GM18519 (cell line): ENCODE data around the gene CACNB2.

Experiments used
- ATAC-seq: cut with Tn5 transposase; IDR thresholded peaks from one replicate; pipeline ENCODE4 v1.9.1; 2021; ENCODE audit warnings: mild to moderate bottlenecking, moderate library complexity; ENCODE audit not compliant: unreplicated experiment, low FRiP score

Gene CACNB2

DNA sequence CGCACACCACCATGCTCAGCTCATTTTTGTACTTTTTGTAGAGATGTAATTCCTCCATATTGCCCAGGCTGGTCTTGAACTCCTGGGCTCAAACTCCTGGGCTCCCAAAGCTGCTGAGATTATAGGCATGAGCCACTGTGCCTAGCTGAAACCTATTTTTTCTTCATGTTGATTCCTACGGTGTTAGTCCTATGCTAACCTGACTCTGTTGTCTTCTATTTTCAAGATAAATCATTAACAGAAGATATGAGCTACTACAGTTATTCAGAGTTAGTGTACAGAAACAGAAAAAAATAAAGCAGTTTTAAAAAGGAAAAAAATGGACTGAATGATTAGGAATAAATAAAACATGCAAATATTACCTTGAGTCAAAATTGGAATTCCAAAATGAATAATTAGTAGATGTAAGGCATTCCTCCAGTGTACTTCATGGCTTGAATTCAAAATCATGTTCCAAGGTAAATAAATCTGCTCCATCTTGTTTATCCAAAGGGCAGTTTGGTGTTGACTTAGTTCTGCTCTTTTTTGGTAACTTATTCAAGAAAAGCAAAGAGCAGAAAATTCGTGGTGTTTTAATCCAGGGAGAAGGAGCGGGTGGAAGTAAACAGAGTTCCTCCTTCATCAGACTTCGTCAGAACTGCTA lies 185.8 kb downstream of the CACNB2 start:
- ATAC-seq, result no peak

DNA sequence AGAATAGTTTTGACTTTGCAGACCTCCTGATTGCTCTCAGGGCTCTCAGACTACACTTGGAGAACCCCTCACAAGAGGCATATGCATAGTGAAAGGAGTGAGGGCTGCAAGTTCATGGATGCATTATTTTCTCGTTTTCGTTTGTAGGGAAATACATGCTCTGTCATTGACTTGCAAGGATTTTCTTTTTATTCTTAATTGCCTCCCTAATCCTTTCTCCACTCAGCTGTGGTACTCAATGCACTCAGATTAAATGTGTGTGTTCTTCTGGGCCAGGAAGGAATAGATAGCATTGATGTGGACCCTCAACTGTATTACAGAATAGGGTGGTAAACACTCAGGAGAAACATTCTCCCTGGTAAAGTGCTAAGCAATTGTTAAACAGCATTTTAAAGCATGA lies 188.7 kb downstream of the CACNB2 start:
- no peak for ATAC-seq

DNA sequence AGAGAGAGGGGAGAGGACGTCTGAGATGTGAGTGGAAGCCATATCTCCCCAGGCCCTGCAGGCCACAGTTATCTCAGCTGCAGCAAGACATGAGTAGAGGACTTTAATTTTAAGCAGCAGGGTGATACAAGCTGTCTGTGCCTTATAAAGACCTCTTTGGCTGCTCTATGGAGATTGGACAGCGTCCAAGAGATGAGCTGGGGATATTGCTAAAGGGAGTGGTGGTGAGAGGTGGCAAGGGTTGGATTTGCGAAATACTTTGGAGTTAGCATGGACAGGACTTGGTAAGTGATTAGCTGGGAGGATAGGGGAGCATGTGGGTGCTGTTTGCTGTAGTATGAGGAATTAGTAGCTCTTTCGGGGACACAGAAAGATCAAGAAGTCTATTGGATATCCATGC lies 191.8 kb downstream of the CACNB2 start:
- ATAC-seq, result no peak

DNA sequence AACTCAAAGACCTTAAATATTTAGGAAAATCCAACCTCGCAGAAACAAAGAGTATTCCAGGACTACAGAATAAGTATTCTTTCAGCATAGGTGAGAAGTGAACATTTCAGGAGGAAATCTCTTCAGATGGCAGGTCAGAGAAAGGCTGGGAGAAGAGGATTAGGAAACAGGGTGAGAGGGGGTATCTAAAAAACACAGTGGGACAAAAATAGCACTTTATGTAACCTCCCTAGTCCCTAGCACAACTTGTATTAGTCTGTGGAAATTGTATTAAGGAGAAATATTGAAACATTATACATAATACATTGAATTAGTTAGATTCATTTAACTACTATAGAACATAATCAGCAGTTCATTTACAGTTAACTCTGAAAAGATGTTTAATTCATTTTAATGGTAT lies 192.3 kb downstream of the CACNB2 start:
- no peak for ATAC-seq

DNA sequence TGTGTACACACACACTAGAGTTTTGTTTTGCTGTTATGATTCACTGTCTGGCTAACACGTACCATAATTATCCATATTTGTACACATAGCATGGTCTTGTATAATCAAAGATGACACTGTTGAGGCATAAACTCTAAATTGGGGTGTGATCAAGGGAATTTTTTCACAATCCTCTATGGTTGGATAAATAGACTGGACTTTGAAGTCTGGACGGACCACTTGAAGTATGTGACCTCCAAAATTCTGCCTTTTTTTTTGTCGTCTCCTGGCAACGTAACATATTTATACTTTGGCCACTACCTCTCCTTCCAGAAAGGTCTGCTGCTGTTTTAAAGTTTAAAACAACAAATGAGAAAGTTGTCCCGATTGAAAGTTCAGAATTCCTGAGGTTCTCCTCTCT lies 193.4 kb downstream of the CACNB2 start:
- no peak for ATAC-seq

DNA sequence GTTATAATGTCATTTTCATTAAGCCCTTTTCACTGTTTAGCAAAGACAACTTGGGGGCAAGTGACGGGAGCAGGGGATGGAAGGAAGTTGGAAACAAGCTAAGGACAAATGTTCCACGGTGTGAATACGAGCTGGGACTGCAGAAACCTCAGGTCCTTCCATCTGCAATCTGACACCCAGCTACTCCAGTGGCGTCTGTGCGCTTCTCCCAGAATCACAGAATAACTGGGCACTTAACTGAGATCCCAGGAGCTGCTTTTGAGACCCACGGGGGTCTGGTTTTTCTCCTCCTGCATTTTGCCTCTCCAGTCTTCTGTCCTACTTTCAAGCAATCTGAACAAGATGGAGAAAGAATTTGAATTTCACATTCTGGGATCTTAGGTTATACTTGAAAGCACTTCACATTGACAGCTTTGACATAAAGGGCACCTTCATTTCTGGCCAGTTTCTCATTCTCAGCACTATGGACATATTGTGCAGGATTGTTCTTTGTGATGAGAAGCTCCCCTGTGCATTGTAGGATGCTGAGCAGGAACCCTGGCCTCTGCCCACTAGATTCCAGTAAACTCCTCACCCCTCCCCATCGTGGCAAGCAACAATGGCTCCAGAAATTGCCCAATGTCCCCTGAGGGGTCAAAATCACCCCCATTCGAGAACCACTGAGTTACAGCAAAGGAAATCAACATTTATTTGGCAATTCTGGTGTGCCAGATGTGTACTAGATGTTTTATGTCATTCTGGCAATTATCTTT lies 194.1 kb downstream of the CACNB2 start:
- no peak for ATAC-seq

DNA sequence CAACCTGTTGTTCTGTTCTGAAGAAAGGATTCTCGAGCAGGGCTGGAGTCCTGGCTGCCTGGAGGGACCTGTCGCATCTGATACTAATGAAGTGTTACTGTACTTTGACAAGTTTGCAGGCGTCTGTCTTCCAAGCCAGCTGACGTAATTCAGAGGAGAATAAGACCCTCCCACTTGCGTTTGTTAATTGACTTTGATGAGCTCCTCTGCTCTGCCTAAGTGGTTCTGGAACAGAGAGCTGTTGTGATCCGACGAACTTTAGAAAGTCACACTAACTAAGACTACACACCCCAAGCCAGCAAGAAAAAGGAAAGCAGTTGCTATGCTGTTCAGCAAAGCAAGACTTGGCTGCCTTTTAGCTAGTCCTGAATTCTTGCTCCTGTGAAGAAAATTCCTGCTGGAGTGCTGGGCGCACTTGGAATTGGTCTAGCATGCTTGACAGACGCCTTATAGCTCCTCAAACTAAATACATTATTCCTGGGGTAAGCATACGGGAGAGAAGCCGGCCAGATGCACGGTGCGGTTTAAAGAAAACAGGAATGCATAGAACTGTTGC lies 200.3 kb downstream of the CACNB2 start:
- no peak for ATAC-seq

DNA sequence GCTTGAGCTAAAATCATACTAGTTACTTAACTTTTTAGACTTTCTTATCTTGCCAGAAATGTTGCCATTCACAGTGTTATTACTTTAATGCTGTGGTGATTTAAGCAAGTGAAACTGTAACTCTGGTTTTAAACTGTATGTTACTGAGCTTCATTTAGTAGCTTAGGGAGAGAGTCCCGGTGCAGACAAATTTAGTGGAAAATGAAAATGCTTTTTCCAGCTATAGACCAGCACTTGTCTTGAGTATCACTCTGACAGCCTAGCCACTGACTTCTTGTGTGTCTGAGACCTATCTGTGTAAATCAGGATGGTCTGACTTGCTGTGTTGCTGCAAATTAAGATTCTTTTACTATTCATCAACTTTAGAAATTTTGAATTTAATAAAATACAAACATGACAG lies 200.8 kb downstream of the CACNB2 start:
- no peak for ATAC-seq

DNA sequence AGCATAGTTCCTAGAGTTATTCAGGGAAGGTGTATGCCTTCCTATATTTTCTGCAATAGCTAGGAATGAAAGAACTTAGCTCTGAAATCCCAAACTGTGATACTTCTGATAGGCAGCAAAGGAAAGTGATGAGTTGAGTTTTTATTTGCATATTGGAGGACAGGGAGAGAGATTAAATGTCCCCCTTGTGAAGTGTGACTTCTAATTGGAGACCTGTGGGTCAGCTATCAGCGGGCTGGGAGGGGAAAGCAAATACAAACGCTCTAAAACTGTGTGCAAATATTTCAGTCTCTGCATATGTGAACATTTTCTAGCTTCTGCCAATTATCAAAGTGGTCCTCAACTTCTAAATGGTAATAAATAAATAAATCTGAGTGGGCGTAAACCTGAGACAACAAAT lies 203.3 kb downstream of the CACNB2 start:
- no peak for ATAC-seq

DNA sequence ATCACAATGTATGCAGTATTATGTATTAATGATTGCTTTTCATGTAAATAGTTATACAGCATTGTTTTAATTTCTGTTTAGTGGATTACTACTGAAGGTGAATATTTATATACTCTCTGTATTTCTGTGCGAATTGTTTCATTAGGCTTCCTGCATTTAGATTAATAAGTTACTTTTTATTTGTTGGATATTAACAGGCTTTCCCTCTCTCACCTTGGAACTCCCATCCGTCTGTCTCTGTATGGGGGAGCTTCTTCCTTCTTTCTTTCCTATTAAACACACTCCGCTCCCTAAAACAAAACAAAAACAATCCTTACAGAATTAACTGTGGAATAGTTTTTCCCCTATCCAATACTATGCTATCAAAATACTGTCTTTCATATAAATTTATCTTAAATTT lies 205.1 kb downstream of the CACNB2 start:
- ATAC-seq, result no peak

DNA sequence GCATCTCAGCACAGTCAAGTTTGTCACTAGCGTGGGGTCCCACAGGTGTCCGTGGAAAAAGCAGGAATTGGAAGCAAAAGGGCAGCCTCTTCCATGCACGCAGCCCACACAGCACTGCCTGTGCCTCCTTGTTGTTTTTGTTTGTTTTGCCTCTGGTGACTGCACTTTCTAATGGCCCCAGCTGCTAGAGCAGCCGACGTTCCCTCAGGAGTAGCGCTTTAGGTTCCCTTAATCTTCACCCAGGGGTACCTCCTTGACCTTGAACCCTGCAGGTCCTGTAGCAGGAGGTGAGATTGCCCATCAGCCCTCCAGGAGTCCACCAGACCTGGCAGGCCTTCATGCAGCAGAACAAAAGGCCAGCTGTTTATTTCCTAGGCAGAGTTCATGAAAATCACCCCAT lies 210.1 kb downstream of the CACNB2 start:
- ATAC-seq, result no peak

DNA sequence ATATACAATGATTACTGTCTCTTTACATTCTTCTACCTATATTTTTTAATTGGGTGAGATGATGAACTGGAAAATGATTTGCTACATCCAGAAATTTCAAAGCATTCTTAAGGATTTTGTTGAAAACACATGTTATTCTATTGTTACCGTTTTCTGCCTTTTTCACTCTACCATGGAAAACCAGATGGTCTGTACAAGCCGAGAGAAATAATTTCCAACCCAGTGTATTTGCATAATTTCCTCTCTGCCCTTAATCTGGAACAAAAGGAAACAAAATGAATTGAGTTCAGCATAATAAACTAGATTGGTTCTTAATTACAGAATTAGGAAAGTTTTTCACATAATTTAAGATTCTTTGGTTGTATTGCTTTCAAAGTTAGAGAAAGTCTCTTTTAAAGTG lies 211.2 kb downstream of the CACNB2 start:
- ATAC-seq, result no peak

DNA sequence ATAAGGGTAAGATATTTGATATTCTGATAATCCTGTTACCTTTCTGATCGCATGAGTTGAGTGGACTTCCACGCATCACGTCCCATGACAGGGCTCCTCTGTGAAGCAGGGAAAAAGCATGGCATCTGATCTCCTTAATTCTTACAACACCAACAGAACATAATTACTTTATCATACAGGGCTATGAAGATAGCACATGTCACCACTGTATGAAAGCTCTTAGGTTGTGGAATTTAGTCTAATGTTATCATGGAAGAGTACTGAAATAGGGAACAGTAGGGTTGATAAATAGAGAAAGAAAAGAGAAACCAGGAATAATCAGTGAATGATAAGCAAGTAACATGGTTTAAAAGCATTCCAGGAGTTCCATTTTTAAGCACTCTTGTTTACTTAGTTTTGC lies 212.0 kb downstream of the CACNB2 start:
- no peak for ATAC-seq

DNA sequence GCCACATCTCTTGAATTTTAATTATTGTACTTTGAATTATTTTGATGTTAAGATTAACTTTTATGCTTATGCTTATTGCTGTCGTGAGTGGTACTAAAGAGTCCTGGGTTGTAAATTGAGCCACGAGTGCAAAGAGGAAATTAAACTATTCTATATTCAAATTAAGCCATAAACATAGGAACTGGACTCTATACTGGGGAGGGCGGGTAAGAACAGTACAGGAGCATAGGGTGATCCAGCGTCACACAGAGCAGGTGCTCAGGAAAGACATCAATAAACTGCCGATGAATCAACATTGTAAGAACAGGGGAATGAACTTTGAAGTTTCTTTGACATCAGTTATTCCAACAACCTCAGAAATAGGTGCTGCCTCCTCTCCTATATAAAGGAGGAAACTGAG lies 219.6 kb downstream of the CACNB2 start:
- ATAC-seq, result no peak

DNA sequence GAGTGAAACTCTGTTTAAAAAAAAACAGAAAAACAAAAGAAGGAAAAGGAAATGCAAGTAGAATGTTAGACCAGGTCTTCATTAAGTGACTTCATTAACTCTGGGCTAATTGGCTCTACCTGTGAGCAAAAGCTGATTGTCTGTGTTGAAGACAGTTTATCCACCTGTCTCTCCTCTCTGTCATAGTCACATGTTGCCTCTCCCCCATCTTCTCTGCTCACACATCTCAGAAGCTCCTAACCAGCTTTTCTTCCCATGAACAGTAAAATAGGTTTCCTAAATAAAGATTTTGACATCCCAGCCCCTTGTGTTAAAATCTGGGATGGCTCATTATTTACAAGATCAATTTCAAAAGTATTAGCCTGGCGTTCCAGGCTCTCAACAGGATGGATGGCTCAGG lies 222.7 kb downstream of the CACNB2 start:
- no peak for ATAC-seq

DNA sequence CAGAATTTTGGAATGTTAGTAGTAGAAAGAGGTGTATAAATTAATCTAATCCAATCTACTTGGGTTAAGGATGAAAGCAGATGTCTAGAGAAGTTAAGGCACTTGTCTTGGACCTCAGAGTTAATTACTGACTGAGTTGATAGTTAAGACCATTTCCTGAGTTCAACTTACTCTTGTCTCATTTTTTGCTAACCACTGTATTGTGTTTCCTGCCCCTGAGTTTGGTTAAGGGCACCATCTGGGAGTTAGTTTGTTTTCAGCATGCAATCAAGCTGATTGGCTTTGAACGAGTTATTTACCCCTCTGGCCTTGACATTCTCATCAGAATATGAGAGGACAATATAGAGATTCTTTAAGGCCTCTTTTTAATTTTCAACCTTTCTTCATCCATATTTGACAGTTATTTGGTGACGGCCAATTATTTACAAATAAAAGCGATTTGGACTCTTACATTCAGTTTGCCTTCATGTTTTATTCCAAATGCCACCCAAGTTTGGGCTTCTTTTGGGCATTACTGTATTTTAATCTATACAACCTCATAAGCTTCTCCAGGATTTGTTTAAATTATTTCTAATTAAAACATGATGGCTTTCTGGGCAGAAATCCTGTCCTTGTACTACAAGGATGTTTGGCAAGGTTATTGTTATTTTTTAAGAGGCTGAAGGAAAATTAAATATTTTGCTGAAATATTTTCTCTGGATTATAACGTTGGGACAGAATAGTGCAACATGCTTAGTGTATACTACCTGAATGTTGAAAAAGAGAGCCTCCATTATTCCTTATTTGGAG lies 225.0 kb downstream of the CACNB2 start:
- no peak for ATAC-seq

DNA sequence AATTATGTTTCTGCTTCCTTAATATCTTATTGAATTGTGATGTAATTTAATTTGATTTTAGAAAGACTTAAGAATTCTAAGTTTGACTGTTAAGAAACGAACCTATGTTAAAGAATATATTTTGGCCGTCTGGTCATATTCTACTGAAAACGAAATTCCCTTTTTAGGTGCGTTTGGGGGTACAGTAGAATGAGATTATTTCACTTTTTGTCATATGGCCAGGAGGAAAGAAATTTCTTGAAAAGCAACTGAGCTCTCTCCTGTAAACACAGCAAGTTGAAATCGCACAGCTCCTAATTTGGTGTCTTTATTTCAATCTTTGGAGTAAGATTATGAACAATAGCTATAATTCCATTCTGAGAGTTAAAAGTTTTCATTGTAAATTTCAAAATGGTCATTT lies 227.6 kb downstream of the CACNB2 start:
- ATAC-seq, result no peak

DNA sequence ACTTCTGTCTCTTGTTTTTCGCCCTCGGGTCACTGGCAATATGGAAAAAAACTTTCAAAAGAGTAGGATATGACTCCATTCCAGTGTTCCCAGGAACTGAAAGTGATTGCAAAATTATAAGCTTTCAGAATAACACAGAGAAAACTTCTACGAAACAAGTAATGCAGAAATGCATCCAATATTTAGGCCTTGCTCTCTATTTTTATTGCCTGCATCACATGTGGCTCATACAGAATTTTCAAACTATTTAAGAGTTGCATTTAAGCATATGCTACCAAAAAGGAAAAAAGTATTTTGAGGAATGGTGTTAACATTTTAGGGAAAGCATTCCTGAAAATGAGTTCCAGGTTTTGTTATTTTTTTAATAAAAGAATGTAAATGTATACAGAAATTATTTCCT lies 228.0 kb downstream of the CACNB2 start:
- no peak for ATAC-seq

DNA sequence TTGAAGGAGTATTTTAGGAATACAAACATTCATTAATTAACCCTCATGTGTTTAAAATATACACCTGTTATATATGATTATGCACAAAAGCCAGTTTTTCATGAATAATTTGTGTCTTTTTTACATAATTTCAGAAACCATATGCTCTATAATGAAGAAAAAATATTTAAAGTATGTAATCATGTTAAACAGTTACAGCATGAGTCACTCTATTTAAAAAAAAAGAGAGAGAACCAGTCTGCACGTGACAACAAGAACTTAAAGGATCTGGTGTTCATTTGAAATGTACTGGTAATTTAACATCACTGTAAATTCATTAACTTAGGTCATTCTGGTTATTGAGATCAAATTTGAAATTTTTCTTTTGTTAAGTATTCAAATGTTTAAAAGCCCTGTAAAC lies 228.5 kb downstream of the CACNB2 start:
- no peak for ATAC-seq

DNA sequence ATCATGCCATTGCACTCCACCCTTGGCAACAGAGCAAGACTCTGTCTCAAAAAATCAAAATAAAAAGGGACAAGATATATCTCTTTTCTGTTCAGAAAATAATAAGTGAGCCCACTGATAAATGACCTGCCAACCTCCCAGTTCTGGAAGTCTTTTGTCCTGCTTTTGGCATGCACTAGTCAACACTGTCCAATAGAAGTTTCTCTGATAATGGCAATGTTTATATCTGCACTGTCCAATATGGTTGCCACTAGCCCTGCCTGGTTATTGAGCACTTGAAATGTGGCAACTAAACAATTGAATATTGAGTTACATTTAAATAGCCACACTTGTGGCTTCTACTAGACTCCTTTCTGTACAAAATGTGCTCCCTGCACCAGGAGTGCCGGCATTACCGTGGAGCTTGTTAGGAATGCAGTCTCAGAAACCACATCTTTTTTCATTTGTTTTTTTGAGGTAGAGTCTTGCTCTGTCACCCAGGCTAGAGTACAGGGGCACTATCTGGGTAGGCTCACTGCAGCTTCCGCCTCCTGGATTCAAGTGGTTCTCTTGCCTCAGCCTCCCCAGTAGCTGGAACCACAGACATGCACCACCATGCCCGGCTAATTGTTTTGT lies 229.7 kb downstream of the CACNB2 start:
- ATAC-seq, result no peak

DNA sequence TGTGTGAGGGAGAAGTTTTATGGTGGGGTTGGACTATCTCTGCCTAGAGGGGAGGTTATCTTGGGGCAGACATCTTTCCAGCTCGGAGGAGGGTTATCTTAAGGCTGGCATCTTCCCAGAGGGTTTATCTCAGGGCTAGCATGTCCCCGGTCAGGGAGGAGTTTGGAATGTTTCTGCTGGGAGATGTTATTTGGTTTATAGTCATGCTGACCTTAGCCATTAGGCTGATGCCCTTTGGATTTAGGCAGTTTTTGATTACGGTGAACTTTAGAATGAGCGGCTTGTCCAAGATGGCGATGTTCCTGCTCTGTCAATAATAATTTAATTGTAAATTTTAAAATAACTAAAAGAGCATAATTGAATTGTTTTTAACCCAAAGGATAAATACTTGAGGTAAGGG lies 236.4 kb downstream of the CACNB2 start:
- no peak for ATAC-seq
